Activated gamma-delta T cell treated with Interleukin-2 at 50 U/mL for 16 hours (primary cell): Measurements from ENCODE around the gene HTATSF1.

Experiments
- DNase-seq: peaks from one replicate; pipeline ENCODE4 v3.0.0-alpha.2; 2020

The HTATSF1 gene

DNA sequence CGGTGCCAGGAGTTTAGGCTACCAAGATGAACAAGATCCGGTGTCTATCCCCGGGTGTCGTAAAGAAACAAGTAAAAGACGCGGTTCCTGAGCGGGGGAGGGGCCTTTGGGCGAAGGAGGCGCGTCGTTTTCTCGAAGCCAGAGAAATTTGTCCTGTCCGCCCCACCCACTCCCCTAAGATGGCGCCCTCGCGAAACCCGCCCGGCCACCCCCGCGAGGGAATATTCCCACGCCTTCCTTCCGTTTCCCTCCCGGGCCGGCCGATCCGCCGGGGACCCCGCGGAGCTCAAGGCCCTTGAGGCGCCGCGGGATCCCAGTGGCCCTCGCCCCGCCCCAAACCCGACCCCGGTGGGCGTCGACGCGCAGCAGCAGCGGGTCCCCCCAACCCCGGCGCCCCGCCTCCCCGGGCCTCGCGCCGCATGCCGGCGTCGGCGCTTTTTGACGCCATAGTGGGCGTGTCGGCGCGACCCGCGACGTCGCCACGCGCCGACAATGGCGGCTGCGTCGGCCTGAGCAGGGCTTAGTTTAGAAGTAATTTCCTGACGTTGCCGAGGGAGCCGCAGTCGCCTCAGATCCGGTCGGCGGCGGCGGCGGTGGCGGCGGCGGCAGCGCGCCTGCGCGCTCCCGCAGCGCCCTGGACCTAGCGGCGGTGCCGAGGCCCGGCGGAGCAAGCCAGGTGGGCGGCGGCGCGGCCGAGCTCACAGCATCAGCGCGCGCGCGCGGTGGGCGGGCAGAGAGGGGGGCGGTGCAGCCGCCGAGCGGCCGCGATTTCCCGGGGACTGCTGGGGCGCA lies 432 bp upstream of the HTATSF1 start:
- DNase-seq: peak; percentile 83

DNA sequence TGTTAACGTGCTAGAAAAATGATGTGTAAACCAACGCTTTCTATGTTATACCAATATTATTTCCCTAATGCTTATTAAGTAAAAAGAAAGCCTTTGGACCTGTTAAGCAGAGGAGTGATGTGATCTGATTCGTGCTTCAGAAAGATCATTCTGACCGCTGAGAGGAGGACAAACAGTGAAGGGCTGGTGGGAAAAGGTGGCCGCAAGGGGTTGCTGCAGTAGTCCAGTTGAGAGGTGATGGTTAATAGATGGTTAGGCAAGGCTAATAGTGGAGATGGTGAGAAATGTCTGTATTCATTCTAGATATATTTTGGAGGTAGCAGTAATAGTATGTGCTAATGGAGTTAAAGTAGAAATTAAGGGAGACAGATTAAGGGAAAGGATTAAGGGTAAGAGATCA lies 21.7 kb downstream of the HTATSF1 start:
- no peak for DNase-seq

- DNase-seq: no peak
Observed at GRCh38 chrX:136523770-136524169, 26.4 kb downstream of the HTATSF1 start.

- no peak for DNase-seq
Observed at GRCh38 chrX:136525738-136526606, 28.6 kb downstream of the HTATSF1 start.

DNA sequence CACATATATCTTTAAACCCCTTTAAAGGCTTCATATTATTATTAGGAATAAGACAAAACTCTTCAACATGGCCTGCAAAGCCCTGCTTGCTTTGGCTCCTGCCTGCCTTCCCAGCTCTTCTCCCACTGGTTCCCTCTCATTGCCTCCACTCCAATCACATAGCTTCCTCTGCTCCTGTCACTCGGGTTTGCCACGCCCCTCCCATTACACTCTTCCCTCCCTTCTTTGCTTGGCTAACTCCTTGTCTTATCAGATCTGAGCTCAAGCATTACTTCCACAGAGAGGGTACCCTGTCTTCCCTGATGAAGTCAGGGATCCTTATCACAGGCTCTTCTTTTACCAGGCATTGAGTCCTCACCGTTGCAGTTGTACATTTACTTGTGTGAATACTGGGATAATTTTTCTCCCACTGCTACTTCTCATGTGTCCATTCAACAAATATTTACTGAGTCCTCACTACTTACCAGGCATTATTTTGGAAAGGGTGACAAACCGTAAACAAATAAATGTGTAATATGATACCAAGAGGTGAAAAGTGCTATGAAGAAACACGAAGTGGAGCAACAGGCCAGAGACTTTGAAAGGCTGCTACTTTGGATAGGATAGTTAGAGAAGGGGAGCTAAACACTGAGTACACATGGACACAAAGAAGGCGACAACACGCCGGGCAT lies 31.4 kb downstream of the HTATSF1 start:
- no peak for DNase-seq

- no peak for DNase-seq
Observed at GRCh38 chrX:136529795-136530194, 32.4 kb downstream of the HTATSF1 start.

- DNase-seq: no peak
Observed at GRCh38 chrX:136531951-136532350, 34.6 kb downstream of the HTATSF1 start, which contains the start of gene VGLL1. Gene VGLL1, plus strand, starts transcription at chrX:136532215. Its CDS starts 3,806 bp downstream, at chrX:136536021.

GRCh38 chrX:136534131-136534530 lies 36.7 kb downstream of the HTATSF1 start:
- DNase-seq: no peak

GRCh38 chrX:136538811-136539210 lies 41.4 kb downstream of the HTATSF1 start:
- DNase-seq: no peak

- DNase-seq: no peak
Observed at GRCh38 chrX:136540226-136540625, 42.8 kb downstream of the HTATSF1 start.

GRCh38 chrX:136541294-136541693 lies 43.9 kb downstream of the HTATSF1 start:
- no peak for DNase-seq

DNA sequence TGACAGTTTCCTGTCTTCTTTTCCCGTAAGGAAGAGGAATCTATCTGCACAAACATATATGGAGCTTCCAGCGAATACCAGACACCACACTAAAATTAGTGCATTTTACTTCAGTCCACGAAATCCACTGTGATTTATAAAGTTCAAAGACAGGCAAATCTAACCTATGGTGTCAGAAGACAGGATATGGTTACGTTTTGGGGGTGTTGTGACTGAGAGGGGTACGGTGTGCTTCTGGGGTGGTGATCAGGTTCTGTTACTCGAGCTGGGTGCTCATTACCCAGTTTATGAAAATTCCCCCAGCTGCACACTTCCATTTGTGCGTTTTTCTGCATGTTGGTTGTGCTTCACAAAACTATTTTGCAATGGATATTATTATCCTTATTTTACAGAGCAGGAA lies 44.9 kb downstream of the HTATSF1 start:
- DNase-seq: no peak

GRCh38 chrX:136546371-136546781 lies 49.0 kb downstream of the HTATSF1 start:
- DNase-seq: no peak

- no peak for DNase-seq
Observed at GRCh38 chrX:136549226-136549625, 51.8 kb downstream of the HTATSF1 start.

GRCh38 chrX:136551410-136551809 lies 54.0 kb downstream of the HTATSF1 start:
- no peak for DNase-seq

GRCh38 chrX:136555694-136556093 lies 58.3 kb downstream of the HTATSF1 start:
- DNase-seq: no peak
